HG03135 (cell line): ENCODE results near the gene RAB40A.
"Not testable (repeated sequence)": the region's sequence is repeated elsewhere in the genome, so short reads cannot be mapped to it uniquely, and the experiment has no call there.

Experiments
- ATAC-seq: cut with Tn5 transposase; IDR thresholded peaks from one replicate; pipeline ENCODE4 v1.9.1; 2021; ENCODE audit warnings: mild to moderate bottlenecking, moderate library complexity; ENCODE audit not compliant: unreplicated experiment

RAB40A gene

DNA sequence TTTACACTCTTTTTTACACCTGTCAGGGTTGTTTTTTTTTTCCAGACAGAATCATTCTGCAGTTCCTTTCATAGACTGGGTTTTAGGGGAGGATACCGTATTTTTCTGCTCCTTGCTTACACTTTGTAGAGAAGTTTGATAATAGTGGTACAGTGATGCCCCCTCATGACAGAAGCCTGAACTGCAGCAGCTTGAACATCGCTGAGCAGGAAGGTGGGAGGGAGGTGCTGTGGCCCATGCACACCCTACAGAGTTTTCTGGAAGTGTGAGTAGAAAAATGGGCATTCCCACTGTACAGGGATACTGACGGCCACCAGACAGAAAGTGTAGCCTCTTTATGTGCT, 54.5 kb downstream of the RAB40A start:
- peak; percentile 92 for ATAC-seq

DNA sequence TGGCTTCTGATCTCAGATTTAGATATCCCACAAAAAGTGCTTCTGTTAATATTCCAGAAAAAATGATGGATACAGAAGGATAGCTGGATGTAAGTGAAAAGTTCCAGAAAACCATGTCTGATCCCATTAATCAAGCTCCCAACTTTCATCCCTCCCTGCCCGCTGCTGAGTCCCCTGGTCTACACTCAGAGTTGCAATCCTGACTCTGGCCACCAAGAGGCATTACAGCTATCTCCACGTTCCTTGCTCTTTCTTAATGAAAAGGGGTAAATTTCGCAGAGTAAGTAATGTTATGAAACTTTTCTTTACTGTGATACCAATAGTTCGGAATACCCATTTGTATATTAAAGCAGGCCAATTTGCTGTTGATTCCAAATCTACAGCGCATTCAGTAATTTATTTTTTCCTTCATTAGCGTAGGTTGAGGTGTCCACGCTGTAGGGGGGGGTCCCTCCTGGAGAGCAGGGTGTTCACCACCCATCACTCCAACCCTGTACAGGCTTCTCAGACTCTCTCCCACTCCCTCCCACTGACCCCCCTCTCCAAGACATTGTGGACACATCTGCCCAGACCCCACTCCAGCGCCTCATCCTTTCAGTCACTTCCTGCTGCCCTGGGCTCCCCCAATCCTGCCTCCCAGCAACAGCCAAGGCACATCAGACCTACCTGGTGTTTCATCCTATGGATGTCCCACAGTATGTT, 55.1 kb downstream of the RAB40A start:
- peak; percentile 75 for ATAC-seq

DNA sequence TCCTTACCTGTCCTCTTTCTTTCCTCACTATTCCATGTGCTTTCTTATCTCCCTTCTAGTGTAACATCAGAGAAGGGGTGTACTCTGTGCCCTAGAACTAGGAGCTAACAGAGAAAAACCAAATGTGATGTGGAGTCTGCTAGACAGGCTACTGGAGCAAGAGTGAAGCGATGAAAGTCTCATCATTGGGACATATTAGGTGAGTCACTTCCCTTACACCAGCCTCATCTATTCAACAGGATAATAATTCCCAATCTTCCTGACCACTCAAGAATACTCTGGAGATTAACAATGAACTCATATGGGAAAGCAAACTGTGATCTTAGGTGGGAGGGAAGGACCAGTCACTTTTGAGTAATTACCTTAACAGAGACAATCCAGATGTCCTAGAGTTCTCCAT, 58.1 kb downstream of the RAB40A start:
- no peak for ATAC-seq

DNA sequence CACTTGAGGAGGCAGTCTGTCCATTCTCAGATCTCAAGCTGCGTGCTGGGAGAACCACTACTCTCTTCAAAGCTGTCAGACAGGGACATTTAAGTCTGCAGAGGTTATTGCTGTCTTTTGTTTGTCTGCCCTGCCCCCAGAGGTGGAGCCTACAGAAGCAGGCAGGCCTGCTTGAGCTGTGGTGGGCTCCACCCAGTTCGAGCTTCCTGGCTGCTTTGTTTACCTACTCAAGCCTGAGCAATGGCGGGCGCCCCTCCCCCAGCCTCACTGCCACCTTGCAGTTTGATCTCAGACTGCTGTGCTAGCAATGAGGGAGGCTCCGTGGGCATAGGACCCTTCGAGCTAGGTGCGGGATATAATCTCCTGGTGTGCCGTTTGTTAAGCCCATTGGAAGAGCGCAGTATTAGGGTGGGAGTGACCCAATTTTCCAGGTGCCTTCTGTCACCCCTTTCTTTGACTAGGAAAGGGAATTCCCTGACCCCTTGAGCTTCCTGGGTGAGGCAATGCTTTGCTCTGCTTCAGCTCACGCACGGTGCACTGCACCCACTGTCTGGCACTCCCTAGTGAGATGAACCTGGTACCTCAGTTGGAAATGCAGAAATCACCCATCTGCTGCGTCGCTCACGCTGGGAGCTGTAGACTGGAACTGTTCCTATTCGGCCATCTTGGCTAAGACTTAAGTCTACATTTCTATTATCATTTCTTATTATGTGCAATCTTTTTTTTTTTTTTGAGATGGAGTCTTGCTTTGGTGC, 59.1 kb downstream of the RAB40A start:
- not testable (repeated sequence) for ATAC-seq

DNA sequence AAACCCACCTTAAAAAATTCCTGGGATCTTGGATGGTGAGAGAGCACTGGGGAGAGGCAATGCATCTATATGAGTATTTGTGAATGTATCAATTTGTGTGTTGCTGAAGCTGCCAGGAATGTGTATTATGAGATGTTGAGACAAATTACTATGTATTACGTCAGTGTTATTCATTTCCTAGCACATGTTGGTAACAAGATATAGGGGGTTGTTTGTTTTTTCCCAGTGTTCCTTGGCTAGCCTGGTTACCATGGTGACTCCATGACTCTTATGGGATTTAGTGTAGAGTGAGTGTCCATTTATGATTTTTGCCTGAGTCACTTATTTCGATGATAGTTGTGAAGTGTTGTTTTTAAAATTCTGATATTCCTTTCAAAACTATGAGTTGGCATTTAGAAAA, 65.6 kb downstream of the RAB40A start:
- no peak for ATAC-seq
